ENCODE results near the gene RBM20. TPM values are rescaled to one million over a fixed set of nuclear protein-coding genes. Genes with fewer than 3 reads are reported as not detected.

Gene RBM20
- total and polyA plus RNA-seq, 5 donors = 34.3 to 92.0 (median 66.6) TPM

DNA sequence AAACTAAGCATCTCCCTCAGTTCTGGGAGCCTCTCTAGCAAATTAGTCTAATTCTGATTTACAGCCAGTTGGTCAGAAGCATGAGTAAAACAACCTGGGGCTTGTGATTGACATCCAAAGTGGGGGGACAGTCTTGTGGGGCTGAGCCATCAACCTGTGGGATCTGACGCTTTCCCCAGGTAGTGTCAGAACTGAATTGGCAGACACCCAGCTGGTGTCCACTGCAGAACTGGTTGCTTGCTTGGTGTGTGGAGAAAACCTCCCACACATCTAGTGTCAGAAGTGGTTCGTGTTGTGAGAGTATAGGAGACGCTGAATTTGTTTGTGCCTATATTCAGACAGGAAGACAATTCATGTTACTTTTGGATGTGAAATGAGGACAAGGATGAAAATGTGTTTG is 135.4 kb downstream of the RBM20 start:
- ATAC-seq (no peak), DNase-seq (peak in 1 of 3 donors; percentile 32)
- 48% methylated on average over 3 of the region's 3 CpGs for WGBS
- H3K4me3 ChIP-seq (ENCODE audit: low read length) = no peak overlapping the region
- peaks cover 18% of the 10 kb centered on the region for H3K4me1 ChIP-seq (ENCODE audit: control insufficient read depth, insufficient read depth, low read length)
- H3K9me3 ChIP-seq (ENCODE audit: control insufficient read depth, low read length) = no peaks in the 10 kb centered on the region
- H3K27me3 ChIP-seq (ENCODE audit: control insufficient read depth, insufficient read depth) = no peaks in the 10 kb centered on the region
- peak overlapping the region; percentile 30 for H3K27ac ChIP-seq (ENCODE audit: low read length)
- intact Hi-C loops (cut with DNase I) = no loop called here

DNA sequence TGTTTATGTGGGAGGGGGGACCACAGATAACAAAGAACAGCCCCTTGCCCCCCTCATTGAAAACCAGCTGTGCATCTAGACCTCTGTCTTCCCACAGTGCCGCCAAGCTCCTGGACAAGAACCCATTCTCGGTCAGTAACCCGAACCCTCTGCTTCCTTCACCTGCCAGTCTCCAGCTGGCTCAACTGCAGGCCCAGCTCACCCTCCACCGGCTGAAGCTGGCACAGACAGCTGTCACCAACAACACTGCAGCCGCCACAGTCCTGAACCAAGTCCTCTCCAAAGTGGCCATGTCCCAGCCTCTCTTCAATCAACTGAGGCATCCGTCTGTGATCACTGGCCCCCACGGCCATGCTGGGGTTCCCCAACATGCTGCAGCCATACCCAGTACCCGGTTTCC is 136.6 kb downstream of the RBM20 start:
- peak in 2 of 3 donors; percentile 66 to 78 for DNase-seq
- ATAC-seq = peak; percentile 54 to 75
- H3K27ac ChIP-seq (ENCODE audit: low read length) = peak overlapping the region; percentile 45

DNA sequence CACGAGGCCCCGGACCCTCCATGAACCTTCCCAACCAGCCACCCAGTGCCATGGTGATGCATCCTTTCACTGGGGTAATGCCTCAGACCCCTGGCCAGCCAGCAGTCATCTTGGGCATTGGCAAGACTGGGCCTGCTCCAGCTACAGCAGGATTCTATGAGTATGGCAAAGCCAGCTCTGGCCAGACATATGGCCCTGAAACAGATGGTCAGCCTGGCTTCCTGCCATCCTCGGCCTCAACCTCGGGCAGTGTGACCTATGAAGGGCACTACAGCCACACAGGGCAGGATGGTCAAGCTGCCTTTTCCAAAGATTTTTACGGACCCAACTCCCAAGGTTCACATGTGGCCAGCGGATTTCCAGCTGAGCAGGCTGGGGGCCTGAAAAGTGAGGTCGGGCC is 137.0 kb downstream of the RBM20 start:
- Histone ChIP-seq H3K4me1 (ENCODE audit: control insufficient read depth, insufficient read depth, low read length) (peaks cover 22% of the 10 kb centered on the region), H3K9me3 (ENCODE audit: control insufficient read depth, low read length) (no peaks in the 10 kb centered on the region), H3K27me3 (ENCODE audit: control insufficient read depth, insufficient read depth) (no peaks in the 10 kb centered on the region), H3K27ac (ENCODE audit: low read length) (peak overlapping the region; percentile 55), H3K4me3 (ENCODE audit: low read length) (no peak overlapping the region)
- intact Hi-C loops (cut with DNase I) = no loop called here
- DNase-seq (peak in 1 of 3 donors; percentile 46), ATAC-seq (peak; percentile 2 to 11)
- 71% methylated on average over 7 of the region's 7 CpGs for WGBS

More for the DNA sequence above, 136.6 kb downstream of the RBM20 start:
- no peaks in the 10 kb centered on the region for H3K9me3 ChIP-seq (ENCODE audit: control insufficient read depth, low read length)
- peaks cover 21% of the 10 kb centered on the region for H3K4me1 ChIP-seq (ENCODE audit: control insufficient read depth, insufficient read depth, low read length)
- 77% methylated on average over 8 of the region's 8 CpGs for WGBS
- no peaks in the 10 kb centered on the region for H3K27me3 ChIP-seq (ENCODE audit: control insufficient read depth, insufficient read depth)
- no peak overlapping the region for H3K4me3 ChIP-seq (ENCODE audit: low read length)
- intact Hi-C loops (cut with DNase I) = no loop called here

DNA sequence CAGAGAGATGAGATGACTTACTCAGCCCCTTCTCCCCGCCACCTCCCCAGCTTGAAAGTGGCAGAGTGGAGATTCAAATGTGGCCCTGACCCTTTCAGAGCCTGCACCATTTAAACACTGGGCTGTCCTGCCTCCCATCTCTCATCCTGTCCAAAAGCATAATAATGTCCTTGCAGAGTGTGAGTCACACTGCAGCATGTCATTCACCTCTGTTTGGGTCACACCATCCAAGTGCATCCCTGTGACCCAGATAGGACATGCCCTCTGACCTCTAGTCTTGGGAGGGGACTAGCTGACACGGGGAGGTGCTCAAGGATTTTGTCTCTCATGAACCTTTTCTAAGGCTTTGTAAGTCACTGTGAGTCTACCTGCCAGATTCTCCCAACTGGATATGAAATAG is 138.5 kb downstream of the RBM20 start:
- H3K4me1 ChIP-seq (ENCODE audit: control insufficient read depth, insufficient read depth, low read length) = peaks cover 25% of the 10 kb centered on the region
- peak overlapping the region; percentile 8 for H3K27ac ChIP-seq (ENCODE audit: low read length)
- H3K9me3 ChIP-seq (ENCODE audit: control insufficient read depth, low read length) = no peaks in the 10 kb centered on the region
- H3K4me3 ChIP-seq (ENCODE audit: low read length) = no peak overlapping the region
- DNase-seq (no peak), ATAC-seq (no peak)
- H3K27me3 ChIP-seq (ENCODE audit: control insufficient read depth, insufficient read depth) = no peaks in the 10 kb centered on the region
- WGBS = 86% methylated on average over 2 of the region's 2 CpGs
- intact Hi-C loops (cut with DNase I) = no loop called here

DNA sequence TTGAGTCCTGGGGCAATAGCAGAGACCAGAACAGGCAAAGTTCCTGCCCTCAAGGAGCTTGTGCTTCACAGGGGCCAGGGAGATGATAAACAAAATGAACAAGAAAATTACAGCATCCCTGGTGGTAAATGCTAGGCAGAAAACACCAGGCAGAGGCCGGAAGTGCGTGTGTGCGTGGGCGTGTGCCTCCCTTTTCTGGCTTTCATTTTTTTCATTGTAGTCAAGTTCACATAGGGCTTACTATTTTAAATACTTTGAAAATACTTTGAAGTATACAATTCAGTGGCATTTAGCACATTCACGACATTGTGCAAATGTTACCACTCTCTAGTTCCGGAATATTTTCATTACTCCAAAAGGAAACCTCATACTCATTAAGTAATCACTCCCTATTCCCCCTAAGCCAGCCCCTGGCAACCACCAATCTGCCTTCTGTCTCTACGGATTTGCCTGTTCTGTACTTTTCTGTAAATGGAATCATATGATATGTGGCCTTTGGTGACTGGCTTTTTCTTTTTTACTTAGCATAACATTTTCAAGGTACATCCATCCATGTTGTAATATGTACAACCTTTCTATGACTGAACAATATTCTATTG is 139.5 kb downstream of the RBM20 start:
- Histone ChIP-seq H3K27me3 (ENCODE audit: control insufficient read depth, insufficient read depth) (no peaks in the 10 kb centered on the region), H3K4me1 (ENCODE audit: control insufficient read depth, insufficient read depth, low read length) (peaks cover 21% of the 10 kb centered on the region), H3K27ac (ENCODE audit: low read length) (peak overlapping the region; percentile 16), H3K4me3 (ENCODE audit: low read length) (no peak overlapping the region), H3K9me3 (ENCODE audit: control insufficient read depth, low read length) (no peaks in the 10 kb centered on the region)
- 40% methylated on average over 7 of the region's 7 CpGs for WGBS
- intact Hi-C loops (cut with DNase I) = no loop called here
- ATAC-seq (no peak), DNase-seq (peak in 2 of 3 donors; percentile 54 to 62)

DNA sequence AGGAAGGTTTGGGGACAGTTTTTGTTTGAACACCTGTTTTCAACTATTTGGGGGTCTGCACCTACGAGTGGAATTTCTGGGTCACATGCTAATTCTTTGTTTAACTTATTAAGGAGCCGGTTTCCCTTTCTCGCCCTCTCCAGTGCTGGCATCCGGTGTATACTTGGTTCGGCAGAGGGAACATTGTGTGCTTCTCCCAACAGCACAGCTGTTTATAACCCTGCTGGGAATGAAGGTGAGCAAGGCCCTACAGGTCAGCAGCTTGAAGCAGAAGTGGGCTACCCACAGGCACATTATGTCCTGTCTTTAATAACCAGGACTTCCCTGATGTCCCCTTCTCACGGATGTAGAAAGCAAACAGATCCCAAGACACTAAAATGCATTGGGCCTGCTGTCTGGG is 140.1 kb downstream of the RBM20 start:
- Histone ChIP-seq H3K4me3 (ENCODE audit: low read length) (no peak overlapping the region), H3K27ac (ENCODE audit: low read length) (peak overlapping the region; percentile 77), H3K9me3 (ENCODE audit: control insufficient read depth, low read length) (no peaks in the 10 kb centered on the region), H3K27me3 (ENCODE audit: control insufficient read depth, insufficient read depth) (no peaks in the 10 kb centered on the region), H3K4me1 (ENCODE audit: control insufficient read depth, insufficient read depth, low read length) (peaks cover 21% of the 10 kb centered on the region)
- WGBS = 62% methylated on average over 6 of the region's 6 CpGs
- peak in 1 of 2 donors; percentile 16 for ATAC-seq
- DNase-seq = no peak
- intact Hi-C loops (cut with DNase I) = no loop called here

DNA sequence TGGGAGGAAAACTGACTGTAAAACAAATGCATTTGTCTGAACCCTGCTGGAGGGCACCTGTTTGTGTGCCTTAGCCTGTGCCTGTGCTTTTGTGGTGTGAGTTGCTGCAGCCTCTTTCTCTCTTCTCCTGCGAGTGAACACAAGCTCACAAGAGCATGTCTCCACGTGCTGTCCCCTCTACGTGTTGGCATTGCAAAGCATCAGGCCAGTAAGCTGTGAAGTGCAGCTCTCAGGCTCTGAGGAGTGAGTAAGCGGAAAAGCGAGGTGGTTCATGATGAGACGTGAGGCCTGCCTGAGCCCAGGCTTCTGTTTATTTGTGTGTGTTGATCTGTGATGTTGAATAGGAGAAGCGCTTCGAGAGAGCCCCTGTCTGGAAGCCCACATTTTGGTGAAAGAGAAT is 142.0 kb downstream of the RBM20 start:
- Histone ChIP-seq H3K4me3 (ENCODE audit: low read length) (no peak overlapping the region), H3K9me3 (ENCODE audit: control insufficient read depth, low read length) (no peaks in the 10 kb centered on the region), H3K27ac (ENCODE audit: low read length) (peak overlapping the region; percentile 73), H3K4me1 (ENCODE audit: control insufficient read depth, insufficient read depth, low read length) (peaks cover 18% of the 10 kb centered on the region), H3K27me3 (ENCODE audit: control insufficient read depth, insufficient read depth) (no peaks in the 10 kb centered on the region)
- 65% methylated on average over 8 of the region's 8 CpGs for WGBS
- ATAC-seq = peak; percentile 64 to 74
- peak in 1 of 3 donors; percentile 52 for DNase-seq
- intact Hi-C loops (cut with DNase I) = no loop called here

DNA sequence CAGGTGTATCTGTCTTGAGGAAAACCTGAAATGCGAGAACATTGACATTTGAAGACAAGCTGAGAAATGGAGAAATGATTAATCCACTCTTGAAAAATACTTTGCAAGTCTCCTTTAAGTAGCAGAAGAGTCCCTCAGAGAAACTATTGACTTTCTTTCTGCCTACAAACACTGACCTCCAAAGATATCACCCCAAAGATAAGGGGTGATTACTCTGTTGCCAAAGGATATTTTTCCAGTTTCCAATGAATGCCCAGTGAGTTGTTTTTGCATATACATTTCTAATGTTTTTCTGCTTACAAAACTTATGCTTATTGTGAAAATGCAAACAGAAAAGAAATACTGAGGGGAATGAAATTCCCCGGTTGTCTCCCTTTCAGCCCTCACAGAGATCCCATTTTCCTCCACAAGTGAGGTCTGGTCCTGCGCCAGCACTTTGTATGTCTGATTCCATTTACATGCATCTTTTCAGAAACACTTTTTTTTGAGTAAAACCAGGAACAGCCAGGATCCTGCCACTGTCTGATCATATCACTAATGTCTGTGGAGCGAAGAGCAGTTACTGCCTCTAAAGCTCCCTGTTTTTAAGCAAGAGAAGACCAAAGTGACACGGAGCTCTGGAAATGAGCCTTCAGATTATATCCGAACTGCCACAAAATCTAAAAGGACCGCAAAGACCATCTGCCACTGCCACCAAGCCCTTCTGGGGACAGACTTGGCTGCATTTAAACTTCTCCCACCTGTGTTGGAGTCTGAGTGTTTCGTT is 144.7 kb downstream of the RBM20 start:
- Histone ChIP-seq H3K27ac (ENCODE audit: low read length) (peak overlapping the region; percentile 70), H3K4me1 (ENCODE audit: control insufficient read depth, insufficient read depth, low read length) (peaks cover 11% of the 10 kb centered on the region), H3K4me3 (ENCODE audit: low read length) (no peak overlapping the region), H3K27me3 (ENCODE audit: control insufficient read depth, insufficient read depth) (no peaks in the 10 kb centered on the region), H3K9me3 (ENCODE audit: control insufficient read depth, low read length) (no peaks in the 10 kb centered on the region)
- DNase-seq (no peak), ATAC-seq (no peak)
- 66% methylated on average over 8 of the region's 8 CpGs for WGBS
- intact Hi-C loops (cut with DNase I) = no loop called here

DNA sequence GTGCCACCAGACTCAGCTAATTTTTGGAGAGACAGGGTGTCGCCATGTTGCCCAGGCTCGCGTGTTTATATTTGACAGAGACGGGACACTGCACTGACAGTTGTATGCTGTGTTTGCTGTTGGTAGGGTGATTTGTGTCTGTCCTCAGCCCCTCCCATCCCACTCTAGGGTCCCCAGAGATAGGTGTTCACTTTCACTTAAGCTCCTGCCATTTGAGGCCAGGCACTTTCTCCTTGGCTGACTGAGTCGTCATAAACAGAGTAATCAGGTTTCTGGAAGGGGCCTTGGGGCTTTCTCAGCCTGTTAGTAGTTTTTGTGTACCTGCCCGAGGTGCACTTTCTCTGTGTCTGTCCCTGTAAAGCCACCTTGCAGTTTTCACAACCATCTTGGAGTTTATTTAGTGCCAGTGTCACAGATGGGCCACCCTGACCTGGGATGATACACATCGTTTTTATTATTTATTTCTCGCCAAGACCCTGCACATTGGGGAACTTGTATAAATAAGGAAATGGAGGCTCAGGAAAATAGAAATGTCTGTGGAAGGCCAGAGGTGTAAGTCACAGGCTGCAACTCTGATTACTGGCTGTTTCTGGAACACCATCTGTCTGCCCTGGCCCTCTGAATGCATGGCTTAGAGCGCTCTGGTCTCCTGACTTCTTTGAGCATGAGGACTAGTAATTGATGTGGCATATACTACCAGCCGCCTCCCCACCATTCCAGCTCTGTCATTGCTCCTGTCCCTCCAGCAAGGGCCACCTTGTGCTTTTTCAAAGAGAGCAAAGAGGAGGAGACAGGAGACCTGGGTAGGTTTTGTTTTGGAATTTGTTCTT is 145.7 kb downstream of the RBM20 start:
- H3K27ac ChIP-seq (ENCODE audit: low read length) = peak overlapping the region; percentile 17
- intact Hi-C loops (cut with DNase I) = no loop called here

DNA sequence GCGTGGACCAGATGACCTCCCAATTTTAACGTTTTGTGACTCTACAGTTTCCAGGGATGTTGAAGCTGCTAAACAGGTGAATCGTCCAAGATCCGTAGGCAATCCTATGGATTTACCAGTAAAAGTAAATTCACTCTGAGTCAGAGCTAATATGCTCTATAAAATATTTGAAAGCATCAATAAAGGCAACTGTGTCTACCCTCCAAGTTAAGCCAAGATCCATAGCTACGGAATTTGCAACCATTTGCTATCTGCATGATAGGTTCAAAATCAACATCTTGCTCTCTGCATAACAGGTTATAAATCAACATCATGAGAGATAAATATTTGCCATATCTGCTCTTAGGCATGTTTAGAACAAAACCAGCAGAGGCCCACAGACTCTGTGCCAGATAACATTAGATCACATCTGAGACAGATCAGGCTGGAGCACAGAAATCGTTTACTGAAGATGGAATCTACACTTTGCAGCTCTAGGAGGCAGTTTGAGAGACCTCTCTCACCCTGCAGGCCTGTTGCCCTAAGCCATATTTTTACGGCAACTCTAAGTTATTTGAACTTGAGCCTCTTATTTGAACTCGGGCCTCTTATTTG is 146.9 kb downstream of the RBM20 start:
- no peak overlapping the region for H3K4me3 ChIP-seq (ENCODE audit: low read length)
- 78% methylated on average over 8 of the region's 8 CpGs for WGBS

More for the DNA sequence above, 145.7 kb downstream of the RBM20 start:
- Histone ChIP-seq H3K27me3 (ENCODE audit: control insufficient read depth, insufficient read depth) (no peaks in the 10 kb centered on the region), H3K4me3 (ENCODE audit: low read length) (no peak overlapping the region), H3K9me3 (ENCODE audit: control insufficient read depth, low read length) (no peaks in the 10 kb centered on the region), H3K4me1 (ENCODE audit: control insufficient read depth, insufficient read depth, low read length) (peaks cover 9% of the 10 kb centered on the region)
- no peak for DNase-seq
- no peak for ATAC-seq
- WGBS = 80% methylated on average over 10 of the region's 10 CpGs

More for the DNA sequence above, 146.9 kb downstream of the RBM20 start:
- intact Hi-C loops (cut with DNase I) = no loop called here
- Histone ChIP-seq H3K9me3 (ENCODE audit: control insufficient read depth, low read length) (no peaks in the 10 kb centered on the region), H3K27me3 (ENCODE audit: control insufficient read depth, insufficient read depth) (no peaks in the 10 kb centered on the region), H3K4me1 (ENCODE audit: control insufficient read depth, insufficient read depth, low read length) (peaks cover 10% of the 10 kb centered on the region), H3K27ac (ENCODE audit: low read length) (no peak overlapping the region)
- ATAC-seq = no peak
- DNase-seq = no peak

Data from right cardiac atrium (tissue), 5 donors.